ENCODE results near the gene PDGFC. TPM values are rescaled to one million over a fixed set of nuclear protein-coding genes. Genes with fewer than 3 reads are reported as not detected.

The PDGFC gene
- total RNA-seq, 1 donor from 2014 or later: 0.64 TPM

GRCh38 chr4:156913234-156913633 is 58.4 kb downstream of the PDGFC start:
- H3K9me3 Mint-ChIP-seq (ENCODE audit: unreplicated experiment): no peaks in the 10 kb centered on the region

GRCh38 chr4:156909010-156909409 is 62.6 kb downstream of the PDGFC start:
- Mint-ChIP-seq H3K27ac (ENCODE audit: unreplicated experiment) (no peak overlapping the region), H3K27me3 (ENCODE audit: unreplicated experiment) (no peaks in the 10 kb centered on the region), H3K9me3 (ENCODE audit: unreplicated experiment) (no peaks in the 10 kb centered on the region), H3K4me3 (ENCODE audit: unreplicated experiment) (no peak overlapping the region), H3K36me3 (ENCODE audit: unreplicated experiment) (no peaks in the 10 kb centered on the region), H3K4me1 (ENCODE audit: low read depth, unreplicated experiment) (no peaks in the 10 kb centered on the region)
- TF ChIP-seq CTCF (IDR thresholded peaks at IDR 0.05; ENCODE audit: partially characterized antibody, unreplicated experiment): no peak
- DNase-seq: no peak

More at GRCh38 chr4:156913234-156913633, 58.4 kb downstream of the PDGFC start:
- DNase-seq: no peak
- H3K4me3 Mint-ChIP-seq (ENCODE audit: unreplicated experiment): no peak overlapping the region
- TF ChIP-seq CTCF (IDR thresholded peaks at IDR 0.05; ENCODE audit: partially characterized antibody, unreplicated experiment): no peak
- no peak overlapping the region for H3K27ac Mint-ChIP-seq (ENCODE audit: unreplicated experiment)
- no peaks in the 10 kb centered on the region for H3K4me1 Mint-ChIP-seq (ENCODE audit: low read depth, unreplicated experiment)
- H3K36me3 Mint-ChIP-seq (ENCODE audit: unreplicated experiment): no peaks in the 10 kb centered on the region
- no peaks in the 10 kb centered on the region for H3K27me3 Mint-ChIP-seq (ENCODE audit: unreplicated experiment)

- no peaks in the 10 kb centered on the region for H3K36me3 Mint-ChIP-seq (ENCODE audit: unreplicated experiment)
- no peaks in the 10 kb centered on the region for H3K27me3 Mint-ChIP-seq (ENCODE audit: unreplicated experiment)
- no peaks in the 10 kb centered on the region for H3K9me3 Mint-ChIP-seq (ENCODE audit: unreplicated experiment)
- no peak for DNase-seq
- H3K4me1 Mint-ChIP-seq (ENCODE audit: low read depth, unreplicated experiment): no peaks in the 10 kb centered on the region
- TF ChIP-seq CTCF (IDR thresholded peaks at IDR 0.05; ENCODE audit: partially characterized antibody, unreplicated experiment): no peak
- H3K4me3 Mint-ChIP-seq (ENCODE audit: unreplicated experiment): no peak overlapping the region
- H3K27ac Mint-ChIP-seq (ENCODE audit: unreplicated experiment): no peak overlapping the region
These were observed 65.3 kb downstream of the PDGFC start for GRCh38 chr4:156906325-156906724.

- DNase-seq: no peak
- no peaks in the 10 kb centered on the region for H3K4me1 Mint-ChIP-seq (ENCODE audit: low read depth, unreplicated experiment)
- TF ChIP-seq CTCF (IDR thresholded peaks at IDR 0.05; ENCODE audit: partially characterized antibody, unreplicated experiment): no peak
- H3K4me3 Mint-ChIP-seq (ENCODE audit: unreplicated experiment): no peak overlapping the region
- H3K27ac Mint-ChIP-seq (ENCODE audit: unreplicated experiment): no peak overlapping the region
- no peaks in the 10 kb centered on the region for H3K27me3 Mint-ChIP-seq (ENCODE audit: unreplicated experiment)
- H3K36me3 Mint-ChIP-seq (ENCODE audit: unreplicated experiment): no peaks in the 10 kb centered on the region
- no peaks in the 10 kb centered on the region for H3K9me3 Mint-ChIP-seq (ENCODE audit: unreplicated experiment)
These were observed 69.7 kb downstream of the PDGFC start for GRCh38 chr4:156901871-156902270.

GRCh38 chr4:156898373-156899117 is 73.1 kb downstream of the PDGFC start:
- Mint-ChIP-seq H3K4me1 (ENCODE audit: low read depth, unreplicated experiment) (no peaks in the 10 kb centered on the region), H3K9me3 (ENCODE audit: unreplicated experiment) (no peaks in the 10 kb centered on the region), H3K4me3 (ENCODE audit: unreplicated experiment) (no peak overlapping the region), H3K36me3 (ENCODE audit: unreplicated experiment) (no peaks in the 10 kb centered on the region), H3K27ac (ENCODE audit: unreplicated experiment) (no peak overlapping the region), H3K27me3 (ENCODE audit: unreplicated experiment) (no peaks in the 10 kb centered on the region)
- no peak for TF ChIP-seq CTCF (IDR thresholded peaks at IDR 0.05; ENCODE audit: partially characterized antibody, unreplicated experiment)
- no peak for DNase-seq

All from glutamatergic neuron (in vitro differentiated cells).